Glutamatergic neuron (in vitro differentiated cells): ENCODE measurements around the gene TRIM31. TPM values are rescaled to one million over a fixed set of nuclear protein-coding genes. Genes with fewer than 3 reads are reported as not detected.

Experiments
- DNase-seq: peaks from one replicate; pipeline ENCODE4 v3.0.0; 2022
- H3K27ac Mint-ChIP-seq: one replicate; pipeline ENCODE4 v1.8.0; 2020; ENCODE audit warnings: mild to moderate bottlenecking, mixed read lengths, inconsistent platforms; ENCODE audit not compliant: unreplicated experiment
- H3K27me3 Mint-ChIP-seq: one replicate; pipeline ENCODE4 v1.8.0; 2020; ENCODE audit warnings: mild to moderate bottlenecking, moderate library complexity, mixed read lengths, inconsistent platforms; ENCODE audit not compliant: unreplicated experiment
- H3K36me3 Mint-ChIP-seq: one replicate; pipeline ENCODE4 v1.8.0; 2020; ENCODE audit warnings: mild to moderate bottlenecking, mixed read lengths, inconsistent platforms; ENCODE audit not compliant: unreplicated experiment
- H3K4me1 Mint-ChIP-seq: one replicate; pipeline ENCODE4 v1.8.0; 2020; ENCODE audit warnings: mild to moderate bottlenecking, low read depth, mixed read lengths, inconsistent platforms; ENCODE audit not compliant: unreplicated experiment
- H3K4me3 Mint-ChIP-seq: one replicate; pipeline ENCODE4 v1.8.0; 2020; ENCODE audit warnings: mild to moderate bottlenecking, mixed read lengths, inconsistent platforms; ENCODE audit not compliant: unreplicated experiment
- H3K9me3 Mint-ChIP-seq: one replicate; pipeline ENCODE4 v1.8.0; 2020; ENCODE audit warnings: mild to moderate bottlenecking, moderate library complexity, mixed read lengths, inconsistent platforms; ENCODE audit not compliant: unreplicated experiment
- total RNA-seq: library from RNA; stranded (reverse); fragmentation: NEBNext Ultra II Directional; extraction: Animal tissue kit (Norgen Biotek cat#: 25700); gene quantifications from one replicate; pipeline ENCODE4 v1.2.1, GENCODE V29; 2021; ENCODE audit not compliant: unreplicated experiment
- TF ChIP-seq, protein P1 (sequence below): fragments of 200-600 bp; sonication (generic); IDR thresholded peaks from one replicate; pipeline ENCODE4 v1.5.0; 2021; ENCODE audit not compliant: partially characterized antibody, unreplicated experiment

TRIM31 gene
- total RNA-seq, 1 donor from 2014 or later = not detected

DNA sequence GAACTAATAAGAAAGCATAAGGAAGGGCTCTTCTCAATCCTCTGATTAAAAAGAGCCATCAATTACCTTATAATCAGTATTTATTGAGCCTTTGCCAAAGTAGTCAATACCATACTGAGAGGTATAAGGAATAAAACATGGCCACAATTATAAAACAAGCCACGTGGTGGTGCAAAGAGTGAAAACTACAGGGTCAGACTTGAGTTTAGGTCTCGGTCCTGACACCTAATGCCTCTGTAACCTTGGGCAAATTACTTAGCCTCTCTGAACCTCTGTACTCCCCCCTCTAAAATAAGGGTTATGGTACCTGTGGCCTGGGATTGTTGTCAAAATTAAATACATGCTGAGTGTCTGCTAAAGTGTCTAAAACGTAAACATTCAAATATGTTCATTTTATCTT, 36.3 kb upstream of the TRIM31 start:
- TF ChIP-seq, protein P1, sequence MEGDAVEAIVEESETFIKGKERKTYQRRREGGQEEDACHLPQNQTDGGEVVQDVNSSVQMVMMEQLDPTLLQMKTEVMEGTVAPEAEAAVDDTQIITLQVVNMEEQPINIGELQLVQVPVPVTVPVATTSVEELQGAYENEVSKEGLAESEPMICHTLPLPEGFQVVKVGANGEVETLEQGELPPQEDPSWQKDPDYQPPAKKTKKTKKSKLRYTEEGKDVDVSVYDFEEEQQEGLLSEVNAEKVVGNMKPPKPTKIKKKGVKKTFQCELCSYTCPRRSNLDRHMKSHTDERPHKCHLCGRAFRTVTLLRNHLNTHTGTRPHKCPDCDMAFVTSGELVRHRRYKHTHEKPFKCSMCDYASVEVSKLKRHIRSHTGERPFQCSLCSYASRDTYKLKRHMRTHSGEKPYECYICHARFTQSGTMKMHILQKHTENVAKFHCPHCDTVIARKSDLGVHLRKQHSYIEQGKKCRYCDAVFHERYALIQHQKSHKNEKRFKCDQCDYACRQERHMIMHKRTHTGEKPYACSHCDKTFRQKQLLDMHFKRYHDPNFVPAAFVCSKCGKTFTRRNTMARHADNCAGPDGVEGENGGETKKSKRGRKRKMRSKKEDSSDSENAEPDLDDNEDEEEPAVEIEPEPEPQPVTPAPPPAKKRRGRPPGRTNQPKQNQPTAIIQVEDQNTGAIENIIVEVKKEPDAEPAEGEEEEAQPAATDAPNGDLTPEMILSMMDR = no peak
- Mint-ChIP-seq H3K9me3 (peaks cover 5% of the 10 kb centered on the region), H3K4me1 (peaks cover 3% of the 10 kb centered on the region), H3K27ac (no peak overlapping the region), H3K36me3 (no peaks in the 10 kb centered on the region), H3K4me3 (no peak overlapping the region), H3K27me3 (peaks cover 5% of the 10 kb centered on the region)
- DNase-seq = no peak

DNA sequence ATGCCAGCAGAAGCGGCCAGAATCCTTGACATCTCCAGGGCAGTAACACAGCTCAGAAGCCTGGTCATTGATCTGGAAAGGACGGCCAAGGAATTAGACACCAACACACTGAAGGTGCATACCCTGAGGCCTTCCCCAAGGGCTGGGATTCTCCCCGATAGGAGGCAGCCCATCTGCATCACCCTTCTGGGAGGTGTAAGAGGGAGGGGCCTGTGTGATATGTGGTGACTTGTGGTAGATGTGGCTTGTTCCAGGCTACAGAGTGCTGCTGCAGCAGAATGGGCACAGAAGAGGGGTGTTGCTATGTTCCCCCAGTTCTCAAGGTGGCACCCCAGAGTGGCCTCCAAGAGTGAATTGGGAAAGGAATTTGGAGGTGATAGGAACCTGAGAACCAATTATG, 34.2 kb upstream of the TRIM31 start:
- H3K9me3 Mint-ChIP-seq = peaks cover 2% of the 10 kb centered on the region
- peaks cover 3% of the 10 kb centered on the region for H3K4me1 Mint-ChIP-seq
- DNase-seq = no peak
- TF ChIP-seq, protein P1 = no peak
- no peaks in the 10 kb centered on the region for H3K36me3 Mint-ChIP-seq
- H3K27me3 Mint-ChIP-seq = no peaks in the 10 kb centered on the region
- no peak overlapping the region for H3K27ac Mint-ChIP-seq
- H3K4me3 Mint-ChIP-seq = no peak overlapping the region

GRCh38 chr6:30145818-30146217, 32.9 kb upstream of the TRIM31 start:
- TF ChIP-seq, protein P1 = no peak
- Mint-ChIP-seq H3K36me3 (no peaks in the 10 kb centered on the region), H3K4me3 (no peak overlapping the region), H3K27me3 (no peaks in the 10 kb centered on the region), H3K9me3 (peaks cover 4% of the 10 kb centered on the region), H3K4me1 (peaks cover 3% of the 10 kb centered on the region), H3K27ac (no peak overlapping the region)
- no peak for DNase-seq

DNA sequence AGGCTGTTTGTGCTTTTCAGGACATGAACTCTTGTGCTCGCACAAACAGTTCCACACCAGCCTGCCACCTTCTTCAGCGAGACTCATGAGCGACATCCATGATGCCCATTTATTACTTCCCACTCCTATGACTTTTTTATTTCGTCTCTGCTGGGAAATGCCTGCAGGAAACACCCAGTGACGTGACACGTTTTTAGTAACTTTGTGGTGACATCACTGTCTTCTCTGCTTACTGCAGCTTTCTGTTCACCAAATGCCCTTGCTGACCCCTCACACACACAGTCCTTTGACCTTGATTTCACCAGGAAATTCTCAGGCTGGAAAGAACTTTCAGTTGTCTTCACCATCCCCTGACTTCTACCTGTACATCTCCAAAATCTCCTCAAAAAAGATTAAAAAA, 31.9 kb upstream of the TRIM31 start:
- Mint-ChIP-seq H3K27ac (no peak overlapping the region), H3K4me1 (peaks cover 3% of the 10 kb centered on the region), H3K4me3 (no peak overlapping the region), H3K9me3 (peaks cover 5% of the 10 kb centered on the region), H3K36me3 (no peaks in the 10 kb centered on the region), H3K27me3 (no peaks in the 10 kb centered on the region)
- no peak for DNase-seq
- TF ChIP-seq, protein P1 = no peak

DNA sequence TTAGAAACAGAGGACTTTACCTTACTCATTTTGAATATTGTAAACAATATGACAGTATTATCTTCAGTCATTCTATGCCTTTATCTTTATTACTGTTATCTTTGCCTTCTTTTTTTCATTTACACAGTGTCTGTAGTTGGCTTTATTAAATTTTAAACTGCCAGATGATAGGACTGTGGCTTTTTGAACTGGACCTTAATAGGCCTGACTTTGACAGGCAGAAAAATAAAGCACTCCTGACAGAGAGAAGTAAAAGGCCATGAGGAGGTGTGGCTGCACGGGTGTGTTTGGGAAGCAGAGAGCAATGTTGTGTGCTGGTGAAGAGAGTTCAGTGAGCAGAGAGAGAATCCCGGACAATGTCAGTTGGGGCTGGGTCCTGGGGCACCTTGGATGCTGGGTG, 30.9 kb upstream of the TRIM31 start:
- no peak overlapping the region for H3K27ac Mint-ChIP-seq
- H3K27me3 Mint-ChIP-seq = no peaks in the 10 kb centered on the region
- H3K9me3 Mint-ChIP-seq = peaks cover 5% of the 10 kb centered on the region
- TF ChIP-seq, protein P1 = no peak
- no peaks in the 10 kb centered on the region for H3K36me3 Mint-ChIP-seq
- peak overlapping the region; percentile 18 for H3K4me3 Mint-ChIP-seq
- peaks cover 6% of the 10 kb centered on the region for H3K4me1 Mint-ChIP-seq
- DNase-seq = no peak
